PC-3 (cell line): ENCODE measurements around the gene GIMD1.

Experiments used
- EZH2 ChIP-seq: fragments of 300-600 bp; sonication (generic); IDR thresholded peaks from one replicate; pipeline ENCODE4 v1.6.1; 2017; ENCODE audit warnings: antibody characterized with exemption, mild to moderate bottlenecking, low read length; ENCODE audit not compliant: unreplicated experiment
- TF ChIP-seq, protein P1 (sequence below): fragments of 300-600 bp; sonication (generic); conservative IDR thresholded peaks from 2 replicates; pipeline ENCODE4 v1.5.1; 2017; ENCODE audit warnings: antibody characterized with exemption, low read depth, mild to moderate bottlenecking, low read length

DNA sequence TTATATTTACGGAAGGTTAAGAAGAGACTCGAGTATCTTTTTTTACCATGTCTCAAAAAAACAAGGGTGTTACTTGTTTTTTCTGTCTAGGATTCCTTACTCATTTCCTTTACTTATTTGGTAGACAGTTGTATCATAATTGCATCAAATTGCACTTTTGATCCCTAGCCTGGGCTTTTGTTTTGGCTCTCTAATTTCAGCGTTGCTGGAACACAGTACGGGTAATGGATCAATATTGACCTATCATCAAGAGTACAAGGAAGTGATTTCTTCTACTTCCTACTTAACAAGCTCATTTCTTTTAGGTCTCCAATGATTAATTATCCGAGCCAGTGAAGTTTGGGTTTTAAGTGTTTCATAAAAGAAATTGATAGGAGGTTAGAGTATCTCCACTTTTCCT is 35.4 kb downstream of the GIMD1 start:
- no peak for TF ChIP-seq EZH2
- TF ChIP-seq, protein P1, sequence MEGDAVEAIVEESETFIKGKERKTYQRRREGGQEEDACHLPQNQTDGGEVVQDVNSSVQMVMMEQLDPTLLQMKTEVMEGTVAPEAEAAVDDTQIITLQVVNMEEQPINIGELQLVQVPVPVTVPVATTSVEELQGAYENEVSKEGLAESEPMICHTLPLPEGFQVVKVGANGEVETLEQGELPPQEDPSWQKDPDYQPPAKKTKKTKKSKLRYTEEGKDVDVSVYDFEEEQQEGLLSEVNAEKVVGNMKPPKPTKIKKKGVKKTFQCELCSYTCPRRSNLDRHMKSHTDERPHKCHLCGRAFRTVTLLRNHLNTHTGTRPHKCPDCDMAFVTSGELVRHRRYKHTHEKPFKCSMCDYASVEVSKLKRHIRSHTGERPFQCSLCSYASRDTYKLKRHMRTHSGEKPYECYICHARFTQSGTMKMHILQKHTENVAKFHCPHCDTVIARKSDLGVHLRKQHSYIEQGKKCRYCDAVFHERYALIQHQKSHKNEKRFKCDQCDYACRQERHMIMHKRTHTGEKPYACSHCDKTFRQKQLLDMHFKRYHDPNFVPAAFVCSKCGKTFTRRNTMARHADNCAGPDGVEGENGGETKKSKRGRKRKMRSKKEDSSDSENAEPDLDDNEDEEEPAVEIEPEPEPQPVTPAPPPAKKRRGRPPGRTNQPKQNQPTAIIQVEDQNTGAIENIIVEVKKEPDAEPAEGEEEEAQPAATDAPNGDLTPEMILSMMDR: no peak
